GM19372 (cell line): ENCODE data around the gene DNLZ.

Source experiments
- ATAC-seq: cut with Tn5 transposase; IDR thresholded peaks from one replicate; pipeline ENCODE4 v1.9.1; 2021; ENCODE audit warnings: mild to moderate bottlenecking, low read depth, moderate library complexity; ENCODE audit not compliant: unreplicated experiment

DNLZ gene

DNA sequence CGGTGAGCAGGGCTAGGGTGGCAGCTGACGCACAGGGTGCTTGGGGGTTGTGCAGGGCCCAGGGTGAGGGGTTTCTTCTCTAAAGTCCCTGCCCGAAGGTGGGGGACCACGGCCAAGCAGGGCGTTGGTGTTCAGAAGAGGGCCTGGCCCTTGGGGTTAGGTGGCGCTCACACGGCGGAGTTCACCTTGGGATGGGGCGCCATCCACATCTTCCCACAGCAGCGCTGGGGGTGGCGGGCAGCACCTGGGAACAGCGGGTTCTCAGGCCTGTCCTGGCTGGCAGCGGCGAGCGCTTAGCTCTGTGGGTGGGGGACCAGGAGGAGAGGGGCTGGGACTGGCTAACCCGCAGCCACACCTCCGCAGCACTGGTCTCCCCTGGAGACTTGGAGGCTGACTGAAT is 30.1 kb downstream of the DNLZ start:
- no peak for ATAC-seq

- ATAC-seq: no peak
Observed at GRCh38 chr9:136333045-136333444, 30.5 kb downstream of the DNLZ start.

- ATAC-seq: no peak
Observed at GRCh38 chr9:136332482-136332983, 31.0 kb downstream of the DNLZ start.

- ATAC-seq: no peak
Observed at GRCh38 chr9:136331556-136332481, 31.7 kb downstream of the DNLZ start.

DNA sequence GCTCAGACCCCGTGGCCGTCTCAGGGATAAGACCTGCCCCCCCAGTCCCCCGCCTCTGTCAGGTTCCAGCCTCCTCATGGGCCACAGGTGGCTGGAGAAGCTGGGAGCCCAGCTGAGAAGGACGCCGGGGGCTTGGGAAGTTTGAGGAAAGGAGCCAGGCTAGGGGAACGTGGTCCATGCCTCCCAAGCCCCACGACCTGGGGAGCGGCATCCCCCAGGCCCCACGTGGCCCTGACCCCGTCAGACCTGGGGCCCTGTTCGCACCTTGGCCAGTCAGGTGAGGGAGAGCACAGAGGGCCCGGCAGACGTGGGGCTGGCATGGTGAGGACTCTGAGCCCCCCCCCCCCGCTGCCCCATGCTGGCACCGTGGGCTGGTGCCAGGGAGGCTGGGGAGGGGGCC is 32.5 kb downstream of the DNLZ start:
- ATAC-seq: no peak

- no peak for ATAC-seq
Observed at GRCh38 chr9:136330406-136330990, 33.0 kb downstream of the DNLZ start.

GRCh38 chr9:136329636-136330405 is 33.7 kb downstream of the DNLZ start:
- ATAC-seq: no peak

- no peak for ATAC-seq
Observed at GRCh38 chr9:136329211-136329627, 34.3 kb downstream of the DNLZ start.

DNA sequence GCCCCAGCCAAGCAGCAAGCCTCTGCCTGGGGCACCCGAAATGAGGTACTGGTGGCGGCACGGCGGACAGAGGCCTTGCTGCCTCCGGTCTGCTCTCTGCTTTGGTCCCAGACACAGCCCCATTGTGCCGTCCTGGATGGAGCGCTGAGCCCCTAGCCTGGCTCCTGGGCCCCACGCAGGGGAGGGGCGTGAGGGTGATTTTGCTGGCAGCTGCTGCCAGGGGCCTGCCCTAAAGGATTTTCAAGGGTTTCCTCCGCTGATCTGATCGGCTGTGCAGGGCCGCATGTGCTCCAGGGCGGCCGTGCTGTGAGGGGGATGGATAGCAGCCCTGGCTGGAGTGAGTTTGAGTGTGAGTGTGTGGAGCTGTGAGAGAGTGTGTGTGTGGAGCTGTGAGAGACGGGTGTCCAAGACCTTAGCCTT is 34.9 kb downstream of the DNLZ start:
- ATAC-seq: no peak

GRCh38 chr9:136328011-136328621 is 35.4 kb downstream of the DNLZ start:
- ATAC-seq: no peak

DNA sequence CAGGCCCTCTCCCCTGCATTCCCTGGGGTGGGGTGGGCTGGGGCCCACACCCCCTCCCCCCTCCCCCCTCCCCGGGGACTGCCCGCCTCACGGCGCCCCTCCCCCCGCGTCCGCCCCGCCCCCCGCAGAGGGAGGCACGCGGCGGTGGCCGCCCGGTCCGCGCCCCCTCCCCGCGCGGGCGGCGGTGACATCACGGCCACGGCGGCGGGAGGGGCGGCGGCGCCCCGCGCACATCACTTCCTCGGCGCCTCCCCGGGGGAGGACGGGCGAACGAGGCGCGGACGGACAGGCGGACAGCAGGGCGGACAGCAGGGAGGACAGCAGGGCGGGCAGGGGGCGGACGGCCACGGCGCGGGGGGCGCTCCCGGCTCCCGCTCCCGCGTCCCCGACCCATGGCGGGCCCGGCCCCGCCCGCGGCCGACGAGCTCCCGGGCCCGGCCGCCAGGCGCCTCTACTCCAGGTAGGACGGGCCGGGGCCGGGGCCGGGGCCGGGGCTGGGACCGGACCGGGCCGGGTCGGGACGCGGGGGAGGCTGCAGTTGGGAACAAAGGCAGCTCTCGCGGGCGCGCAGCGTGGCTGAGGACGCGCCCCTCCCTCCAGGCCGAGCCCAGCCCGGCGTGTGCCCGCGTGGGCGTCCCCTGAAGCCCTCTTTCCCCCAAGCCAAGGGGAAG is 36.1 kb downstream of the DNLZ start, which contains the start of gene GPSM1:
Gene GPSM1, plus strand, starts transcription at position 236 of the 671 bp plus-strand sequence. Its CDS starts 157 bp downstream, at position 393.
- no peak for ATAC-seq

DNA sequence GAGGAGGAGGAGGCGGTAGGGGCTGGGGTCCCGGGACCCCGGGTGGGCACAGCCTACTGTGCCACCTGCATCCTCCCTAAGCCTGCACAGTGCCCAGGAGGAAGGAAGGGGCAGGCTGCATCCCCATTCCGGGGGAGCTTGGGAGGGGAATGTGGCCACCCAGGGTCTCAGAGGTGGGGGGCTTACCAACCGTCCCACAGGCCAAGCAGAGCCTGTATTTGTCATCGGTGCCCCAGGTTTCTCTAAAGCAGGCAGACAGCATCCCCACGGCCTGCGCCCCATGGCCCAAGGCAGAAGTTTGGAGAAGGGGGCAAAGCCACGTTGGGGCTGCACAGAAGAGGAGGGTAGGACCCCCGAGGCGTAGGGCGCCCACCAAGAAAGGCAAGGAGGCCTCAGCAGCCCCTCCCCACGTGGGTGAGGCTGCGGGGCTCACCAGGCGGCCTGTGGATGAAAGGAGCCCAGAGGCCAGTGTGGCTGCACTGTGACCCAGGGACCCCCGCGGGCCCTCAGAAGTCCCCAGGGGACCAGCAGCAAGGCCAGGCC is 36.7 kb downstream of the DNLZ start:
- ATAC-seq: no peak

DNA sequence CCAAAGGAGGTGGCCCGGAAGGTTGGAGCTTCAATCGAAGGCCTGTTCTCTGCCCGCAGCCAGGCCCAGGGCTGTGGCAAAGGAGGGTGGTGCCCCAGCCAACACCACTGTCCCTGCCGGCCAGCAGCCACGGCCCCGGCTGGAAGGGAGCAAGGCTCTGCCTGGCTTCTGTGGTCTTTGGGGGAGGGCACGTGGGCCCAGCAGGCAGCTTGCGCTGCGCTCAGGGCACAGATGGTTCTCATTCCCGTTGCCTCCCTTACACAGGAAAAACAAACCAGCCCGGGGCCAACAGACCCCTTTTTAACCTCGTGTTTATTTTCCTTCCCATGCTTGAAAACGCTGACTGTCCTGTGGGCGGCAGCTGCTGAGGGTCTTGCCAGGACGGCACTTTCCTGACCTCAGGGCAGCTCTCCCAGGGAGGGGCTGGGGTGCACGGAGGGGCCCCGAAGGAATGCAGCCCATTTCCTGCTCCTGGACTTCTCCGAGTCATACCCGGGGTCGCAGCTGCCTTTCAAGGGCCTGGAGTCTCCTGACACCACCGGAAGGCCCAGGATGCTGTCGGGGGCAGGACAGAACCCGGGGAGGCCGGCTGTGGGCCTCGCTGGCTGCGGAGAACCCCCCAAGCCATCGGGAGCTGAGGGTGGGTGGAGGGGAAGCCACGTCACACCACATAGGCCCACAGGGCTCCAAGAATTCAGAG is 37.3 kb downstream of the DNLZ start:
- no peak for ATAC-seq

- no peak for ATAC-seq
Observed at GRCh38 chr9:136325358-136325757, 38.2 kb downstream of the DNLZ start.

DNA sequence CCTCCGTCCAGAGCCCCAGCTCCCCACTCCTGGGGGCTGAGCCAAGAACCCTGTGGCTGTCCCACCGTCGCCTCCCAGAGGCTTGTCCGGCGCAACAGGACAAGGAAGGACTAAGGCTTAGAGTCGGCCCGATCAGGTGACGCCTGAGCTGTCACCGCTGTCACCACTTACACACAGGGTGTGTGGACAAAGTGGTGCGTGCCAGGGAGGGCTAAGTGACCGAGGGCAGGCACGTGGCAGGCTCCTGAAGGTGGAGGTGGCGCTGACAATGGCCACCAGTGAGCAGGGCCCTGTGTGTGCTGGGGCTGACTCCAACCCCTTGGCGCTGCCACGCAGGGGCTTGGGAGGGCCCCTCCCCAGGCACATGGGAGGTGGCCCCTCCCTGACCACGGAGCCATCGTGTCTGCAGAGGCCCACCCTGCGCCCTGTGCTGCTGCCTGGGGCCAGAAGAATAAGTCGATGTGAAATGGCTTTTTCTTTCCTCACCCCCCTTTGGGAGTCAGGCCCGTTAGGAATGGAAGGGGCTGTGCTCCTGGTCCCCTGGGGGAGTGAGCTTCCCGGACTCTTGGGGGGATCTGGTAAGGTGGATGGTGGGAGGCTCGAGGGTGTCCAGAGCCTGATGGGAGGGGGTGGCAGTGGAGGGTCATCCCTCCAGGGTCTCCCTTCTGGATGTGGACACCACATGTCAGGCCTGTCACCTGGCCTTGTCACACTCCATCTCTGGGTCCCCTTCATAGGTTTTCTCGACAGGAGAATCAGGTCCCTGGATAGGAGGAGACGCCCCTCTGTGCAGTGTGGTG is 38.8 kb downstream of the DNLZ start:
- no peak for ATAC-seq

DNA sequence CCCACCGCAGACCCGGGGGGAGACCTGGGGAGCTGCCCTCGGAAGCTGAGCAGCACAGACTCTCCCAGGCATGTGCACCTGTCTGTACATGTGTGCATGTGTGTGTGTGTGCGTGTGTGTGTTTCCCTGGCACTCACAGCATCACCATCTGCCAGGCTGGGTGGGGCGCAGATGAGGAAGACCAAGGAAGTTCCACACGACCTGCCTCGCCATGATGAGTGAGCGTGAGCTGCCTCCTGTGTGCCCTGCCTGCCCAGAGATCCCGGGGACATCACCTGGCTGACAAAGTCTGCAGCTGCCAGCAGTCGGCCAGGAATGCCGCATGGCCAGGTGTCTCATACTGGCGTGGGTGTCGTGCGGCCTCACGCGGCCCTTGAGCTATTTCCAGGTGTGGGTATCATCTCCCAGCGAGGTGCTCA is 40.2 kb downstream of the DNLZ start:
- no peak for ATAC-seq

- ATAC-seq: no peak
Observed at GRCh38 chr9:136322756-136323330, 40.7 kb downstream of the DNLZ start.

GRCh38 chr9:136321561-136321960 is 42.0 kb downstream of the DNLZ start:
- ATAC-seq: no peak
